Activated T-helper 1 cell treated with anti-CD3 and anti-CD28 coated beads, Interleukin-2, amount 50 U/mL, for 16 hours (primary cell): Measurements from ENCODE around the gene MYRF.

Source experiments
- DNase-seq, 2 donors: peaks; one replicate each; pipeline ENCODE4 v3.0.0-alpha.2; 2020; ENCODE audit warnings: low read depth in 1 of 2, low spot score in 1 of 2

The MYRF gene

DNA sequence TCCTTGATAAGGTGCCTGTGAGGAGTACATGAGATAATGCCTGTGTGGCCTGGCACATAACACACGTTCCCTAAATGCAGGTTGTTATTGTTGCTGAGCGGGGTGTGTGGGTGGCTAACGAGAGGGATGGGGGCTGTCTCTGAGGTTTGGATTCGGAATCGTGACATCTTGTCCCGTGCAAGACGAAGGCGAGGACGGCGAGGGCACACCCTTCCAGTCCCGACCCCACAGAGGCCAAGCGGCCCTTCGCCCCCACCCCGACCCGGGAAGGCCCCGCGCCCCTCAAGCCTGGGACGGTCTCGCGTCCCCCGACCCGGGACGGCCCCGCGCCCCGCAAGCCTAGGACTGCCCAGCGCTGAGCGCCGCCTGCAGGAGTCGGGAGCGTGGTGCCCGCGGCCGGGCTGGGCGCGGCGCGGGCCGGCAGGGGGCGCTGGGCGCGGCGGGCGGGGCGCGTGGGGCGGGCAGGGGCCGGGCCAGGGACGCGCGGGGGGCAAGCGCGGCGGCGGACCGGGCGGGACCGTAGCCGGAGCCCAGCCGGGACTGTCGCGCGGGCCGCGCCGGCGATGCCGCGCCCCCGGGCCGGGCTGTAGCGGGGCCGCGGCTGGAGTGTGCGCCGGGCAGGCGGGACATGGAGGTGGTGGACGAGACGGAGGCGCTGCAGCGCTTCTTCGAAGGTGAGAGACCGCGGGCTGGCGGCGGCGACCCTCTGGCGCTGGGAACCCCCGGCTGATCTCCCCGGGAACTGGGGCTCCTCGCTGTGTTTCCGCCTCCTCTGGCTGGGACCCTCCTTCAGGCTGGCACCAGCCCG, at the start of gene MYRF:
Gene MYRF, plus strand, starts transcription at position 520 of the 808 bp plus-strand sequence. Its CDS starts 109 bp downstream, at position 629.
- peak; percentile 29 to 50 for DNase-seq

DNA sequence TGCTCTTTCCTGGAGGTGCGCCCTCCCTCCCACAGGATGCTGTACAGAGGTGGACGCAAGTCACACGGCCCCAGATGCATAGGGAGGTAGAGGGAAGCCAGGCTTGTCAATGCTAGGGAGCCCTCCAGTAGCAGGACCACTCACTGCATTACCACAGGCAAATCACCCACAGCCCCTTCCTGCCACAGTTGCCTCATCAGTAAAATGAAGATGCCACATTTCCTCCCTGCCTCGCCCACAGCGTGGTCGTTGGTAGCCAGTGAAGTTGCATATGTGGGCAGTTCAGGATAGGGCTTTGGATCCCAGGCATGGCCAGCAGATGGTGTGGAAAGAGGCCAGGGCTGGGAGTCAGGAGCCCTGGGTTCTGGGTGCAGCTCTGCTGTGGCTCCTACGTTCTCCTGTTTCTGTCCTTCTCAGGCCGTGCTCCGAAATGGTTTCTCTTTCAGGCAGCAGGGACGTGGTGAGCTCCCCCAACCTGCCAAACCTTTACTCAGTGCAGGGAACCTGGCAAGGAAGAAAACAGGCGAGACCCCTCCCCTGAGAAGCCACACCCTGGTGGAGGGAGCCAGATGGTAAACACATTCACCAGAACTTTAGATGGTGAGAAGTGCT, 49.6 kb upstream of the MYRF start:
- no peak for DNase-seq

DNA sequence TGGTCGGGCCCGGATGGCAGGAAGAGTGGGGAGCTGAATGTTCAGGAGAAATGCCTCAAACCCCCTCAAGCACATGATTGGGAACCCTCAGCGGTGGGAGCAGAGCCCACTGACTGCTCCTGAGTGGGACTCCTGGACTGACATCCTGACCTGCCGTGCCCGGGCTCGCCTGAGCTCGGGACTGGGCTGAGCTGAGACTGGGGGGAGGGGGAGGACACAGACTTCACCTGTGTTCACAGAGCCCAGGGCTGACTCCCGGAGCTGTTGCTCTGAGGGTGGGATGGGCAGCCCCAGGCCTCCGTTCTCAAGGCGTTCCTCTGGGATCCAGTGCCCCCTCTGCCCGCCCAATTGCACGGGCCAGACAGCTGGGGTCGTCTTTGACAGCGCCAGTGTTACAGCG, 47.6 kb upstream of the MYRF start:
- no peak for DNase-seq

DNA sequence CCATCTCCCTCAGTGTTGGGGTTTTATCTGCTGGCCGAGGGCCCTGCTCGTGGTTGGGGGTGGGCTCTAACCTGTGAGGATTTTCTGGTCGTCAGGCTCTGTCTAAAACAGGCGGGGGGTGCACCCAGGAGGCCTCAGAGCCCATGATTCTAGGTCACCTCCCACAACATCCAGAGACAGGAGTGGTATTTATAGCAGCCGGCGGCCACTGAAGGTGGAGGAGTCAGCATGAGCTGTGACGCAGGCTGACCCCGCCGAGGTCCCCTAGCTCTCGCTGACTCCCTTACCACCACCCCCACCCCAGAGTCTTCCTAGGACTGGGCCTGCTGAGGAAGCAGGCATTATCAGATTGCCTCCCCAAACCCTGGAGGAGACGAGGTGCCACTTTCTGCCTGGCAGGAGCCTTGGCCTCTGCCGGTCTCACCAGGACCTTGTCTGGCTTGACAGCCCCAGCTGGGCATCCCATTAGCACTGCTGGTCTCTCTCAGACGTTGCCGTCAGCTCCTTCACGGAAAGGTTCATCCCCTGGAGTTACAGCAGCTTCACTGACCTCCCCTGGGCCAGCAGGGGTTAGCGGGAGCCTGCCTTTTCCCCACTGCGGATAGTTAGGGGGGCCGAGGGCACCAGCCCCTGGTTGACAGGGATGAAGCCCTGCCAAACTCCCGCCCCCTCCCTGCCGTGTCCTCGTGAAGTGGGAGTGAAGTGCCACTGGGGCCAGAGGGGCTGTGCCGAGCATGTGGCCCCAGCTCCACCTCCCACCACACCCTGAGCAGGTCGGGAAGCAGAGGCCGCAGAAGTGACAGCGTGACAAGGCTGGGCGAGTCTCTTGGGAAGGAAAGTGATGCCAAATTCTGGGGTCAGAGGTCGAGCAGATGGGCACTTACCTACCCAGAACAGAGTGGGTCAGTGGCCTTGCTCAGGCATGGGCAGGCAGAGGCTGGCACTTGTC, 45.7 kb upstream of the MYRF start:
- DNase-seq: no peak

DNA sequence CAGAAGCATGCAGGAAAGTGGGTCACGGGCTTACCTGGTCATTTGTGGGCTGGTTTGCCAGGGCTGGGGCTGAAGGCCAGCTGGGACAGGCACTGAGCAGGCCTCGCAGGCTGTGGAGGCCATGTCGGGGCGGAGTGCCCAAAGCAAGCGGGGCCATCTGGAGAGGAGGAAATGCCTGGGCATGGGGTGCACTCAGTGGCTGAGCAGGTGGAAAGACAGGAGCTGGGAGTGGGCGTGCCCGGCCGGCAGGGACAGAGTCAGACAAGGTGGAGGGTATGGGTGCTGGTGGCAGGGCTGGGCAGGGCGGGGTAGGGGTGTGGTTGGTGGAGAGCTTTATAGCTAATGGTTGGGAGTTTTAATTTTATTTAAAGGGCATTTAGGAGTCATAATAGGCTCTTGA, 44.9 kb upstream of the MYRF start:
- no peak for DNase-seq

DNA sequence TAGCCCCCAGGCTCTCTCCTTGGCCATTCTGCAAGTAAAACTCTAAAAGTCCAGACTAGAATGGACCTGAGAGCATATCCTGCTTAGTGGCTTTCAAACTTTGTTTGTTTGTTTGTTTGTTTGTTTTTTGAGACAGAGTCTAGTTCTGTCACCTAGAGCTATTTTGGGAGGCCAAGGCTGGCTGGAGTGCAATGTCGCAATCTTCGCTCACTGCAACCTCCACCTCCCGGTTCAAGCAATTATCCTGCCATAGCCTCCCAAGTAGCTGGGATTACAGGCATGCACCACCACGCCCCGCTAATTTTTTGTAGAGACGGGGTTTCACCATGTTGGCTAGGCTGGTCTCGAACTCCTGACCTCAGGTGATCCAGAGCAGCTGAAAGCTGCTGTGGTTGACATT, 43.3 kb upstream of the MYRF start:
- no peak for DNase-seq

DNA sequence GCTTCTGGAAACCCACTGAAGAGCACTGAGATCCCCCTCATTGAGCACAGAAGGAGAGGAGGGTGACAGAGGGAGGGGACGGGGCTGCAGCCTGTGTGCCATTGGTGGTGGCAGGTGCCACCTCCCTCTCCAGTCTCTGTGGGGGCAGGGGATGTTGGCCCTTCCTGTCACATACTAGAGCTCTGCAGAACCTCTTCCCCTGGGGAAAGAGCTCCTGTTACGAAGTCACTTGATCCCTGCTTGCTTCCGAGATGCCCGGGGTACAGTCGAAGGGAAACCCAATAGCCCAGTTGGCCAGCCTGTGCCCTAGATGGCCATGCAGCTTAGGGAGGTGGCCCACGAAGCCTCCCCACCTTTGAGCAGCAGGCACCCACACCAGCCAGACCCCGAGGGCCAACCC, 42.9 kb upstream of the MYRF start:
- DNase-seq: no peak

DNA sequence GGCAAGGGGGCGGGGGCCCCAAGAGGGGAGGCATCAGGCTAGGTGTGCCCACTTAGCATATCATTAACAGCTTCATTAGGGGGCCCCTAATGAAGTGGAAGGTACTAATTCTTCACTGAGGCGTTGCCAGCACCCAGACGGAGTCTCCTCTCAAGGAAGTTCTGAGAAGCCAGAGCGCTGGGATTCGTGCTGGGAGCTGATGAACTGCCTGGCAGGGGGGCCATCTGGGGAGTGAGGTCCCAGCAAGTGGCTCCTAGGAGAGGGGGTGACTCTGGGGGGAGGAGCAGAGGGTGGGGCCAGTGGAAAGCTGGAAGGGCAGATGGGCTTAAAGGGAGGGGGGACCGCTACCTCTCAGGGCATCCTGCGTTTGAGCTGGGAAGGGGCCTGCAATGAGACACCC, 42.4 kb upstream of the MYRF start:
- DNase-seq: no peak

DNA sequence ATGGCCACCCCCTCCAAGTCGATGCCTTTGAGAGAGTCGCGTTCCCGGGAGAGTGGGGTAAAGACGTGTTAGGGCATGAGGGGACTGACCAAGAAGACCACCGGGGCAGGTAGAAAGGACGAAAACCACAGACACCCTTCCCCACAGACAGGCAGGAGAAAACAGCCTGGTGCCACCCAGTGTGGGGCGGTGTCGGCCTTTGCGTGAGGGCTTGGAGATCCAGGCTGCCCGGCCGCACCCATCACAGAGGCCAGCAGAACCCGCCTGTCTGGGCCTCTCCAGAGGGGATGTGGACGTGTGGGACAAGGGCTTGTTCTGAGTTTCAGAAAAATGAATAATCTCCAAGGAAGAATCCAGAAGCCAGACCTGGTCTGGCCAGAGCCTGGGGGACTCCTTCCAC, 41.4 kb upstream of the MYRF start:
- no peak for DNase-seq

DNA sequence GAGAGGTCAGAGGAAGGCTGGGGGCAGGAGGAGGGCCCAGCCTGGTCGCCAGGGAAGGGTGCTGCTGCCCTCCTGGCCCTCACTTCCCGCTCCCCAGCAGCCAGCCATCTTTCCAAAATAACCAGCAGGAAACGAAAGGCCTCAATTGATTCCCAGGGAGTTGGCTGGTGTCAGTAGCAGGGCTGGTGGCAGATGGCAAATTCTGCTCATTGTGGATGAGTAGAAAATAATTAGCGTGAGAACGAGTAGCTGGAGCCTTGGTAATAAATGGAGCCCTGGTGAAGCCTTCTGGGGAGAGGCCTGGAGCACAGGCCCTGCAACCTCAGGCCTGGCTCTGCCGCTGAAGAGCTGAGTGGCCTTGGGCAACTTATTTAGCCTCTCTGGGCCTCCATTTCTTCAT, 40.9 kb upstream of the MYRF start:
- DNase-seq: no peak

DNA sequence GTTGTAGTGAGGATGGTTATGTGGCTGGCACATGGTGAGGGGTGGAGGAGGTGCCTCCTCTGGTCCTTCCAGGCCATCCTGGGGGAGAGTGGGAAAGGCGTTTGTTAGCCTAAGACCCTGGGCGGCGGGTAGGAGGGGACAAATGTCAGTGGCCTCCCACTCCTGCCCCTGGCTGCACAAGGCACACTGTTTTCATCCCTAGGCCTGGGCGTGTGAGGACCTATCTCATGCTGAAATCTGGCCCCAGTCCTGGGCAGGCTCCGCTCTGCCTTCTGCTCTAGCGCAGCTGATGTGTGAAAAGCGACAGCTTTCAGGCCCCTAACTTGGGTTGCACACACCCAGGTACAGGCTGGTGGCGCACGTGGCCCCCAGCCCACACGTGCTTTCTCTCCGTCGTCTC, 40.1 kb upstream of the MYRF start:
- no peak for DNase-seq

DNA sequence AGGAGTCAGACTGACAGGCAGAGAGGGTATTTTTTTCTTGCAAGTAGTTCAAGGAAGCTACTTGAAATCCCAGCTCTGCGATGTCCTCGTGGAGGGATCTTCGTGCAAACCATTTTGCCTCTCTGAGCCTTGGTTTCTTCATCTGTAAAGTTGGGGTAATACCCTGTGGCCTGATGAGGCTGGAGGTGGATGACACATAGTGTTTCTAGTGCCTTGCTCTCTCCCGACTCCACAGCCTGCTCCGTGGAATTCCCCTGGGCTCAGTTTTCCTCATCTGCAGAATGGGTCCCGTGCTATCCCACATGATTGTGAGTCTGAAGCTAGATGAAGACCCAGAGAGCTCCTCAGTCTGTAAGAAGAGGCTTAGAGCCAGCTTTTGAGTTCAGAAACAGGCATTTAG, 39.6 kb upstream of the MYRF start:
- DNase-seq: no peak

DNA sequence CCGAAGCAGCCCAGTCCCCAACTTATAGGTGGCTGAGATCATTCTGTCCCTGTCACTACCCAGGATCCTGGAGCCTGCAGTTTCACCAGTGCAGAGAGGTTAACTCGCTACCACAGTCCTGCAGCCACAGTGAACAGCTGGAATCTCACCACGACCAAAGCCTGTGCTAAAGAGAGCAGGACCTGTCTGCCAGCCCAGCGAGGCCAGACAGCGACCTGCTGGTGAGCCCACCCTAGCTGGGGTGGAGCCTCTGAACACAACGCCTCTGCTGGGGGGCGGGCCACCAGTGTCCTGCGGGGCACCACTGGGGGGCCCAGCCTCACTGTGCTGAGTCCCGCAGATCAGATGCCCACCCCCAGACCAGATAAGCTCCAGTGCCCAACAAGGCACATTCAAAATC, 39.0 kb upstream of the MYRF start:
- DNase-seq: no peak

DNA sequence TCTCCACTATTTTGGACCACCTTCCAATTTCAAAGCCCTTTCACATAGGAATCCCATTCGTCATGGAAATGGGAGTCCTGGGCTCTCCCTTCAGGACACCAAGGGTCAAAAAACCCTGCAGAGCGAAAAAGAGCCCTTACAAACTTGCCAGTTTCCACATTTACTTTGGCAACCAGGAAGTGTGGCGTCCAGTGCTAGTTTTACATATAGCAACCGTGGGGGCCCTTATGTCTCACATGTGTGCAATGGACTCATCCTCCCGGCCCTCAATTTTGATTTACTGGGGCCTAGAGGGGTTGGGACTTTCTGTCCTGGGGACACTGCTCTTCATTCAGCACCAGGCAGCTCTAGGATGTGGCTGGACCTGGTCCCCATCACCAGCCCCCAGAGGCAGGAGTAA, 38.5 kb upstream of the MYRF start:
- no peak for DNase-seq

DNA sequence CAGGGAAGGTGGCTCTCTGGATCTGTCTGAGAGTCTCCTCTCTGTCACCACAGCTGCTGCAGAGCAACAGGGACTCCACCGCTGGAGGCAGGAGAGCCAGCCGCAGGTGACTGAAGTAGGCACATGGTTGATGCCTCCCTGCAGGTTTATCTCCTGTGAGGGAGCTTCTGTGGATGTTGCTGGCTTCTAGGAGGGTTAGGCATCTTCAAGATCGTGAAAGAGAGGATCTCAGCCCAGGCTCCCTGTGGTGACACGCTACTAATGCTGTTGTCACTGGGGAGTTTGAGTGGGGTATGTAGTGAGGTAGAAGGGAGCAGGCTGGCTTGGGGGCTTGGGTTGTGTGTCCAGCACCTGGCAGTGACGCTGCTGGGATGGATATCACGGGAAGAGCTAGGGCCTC, 38.1 kb upstream of the MYRF start:
- DNase-seq: no peak

DNA sequence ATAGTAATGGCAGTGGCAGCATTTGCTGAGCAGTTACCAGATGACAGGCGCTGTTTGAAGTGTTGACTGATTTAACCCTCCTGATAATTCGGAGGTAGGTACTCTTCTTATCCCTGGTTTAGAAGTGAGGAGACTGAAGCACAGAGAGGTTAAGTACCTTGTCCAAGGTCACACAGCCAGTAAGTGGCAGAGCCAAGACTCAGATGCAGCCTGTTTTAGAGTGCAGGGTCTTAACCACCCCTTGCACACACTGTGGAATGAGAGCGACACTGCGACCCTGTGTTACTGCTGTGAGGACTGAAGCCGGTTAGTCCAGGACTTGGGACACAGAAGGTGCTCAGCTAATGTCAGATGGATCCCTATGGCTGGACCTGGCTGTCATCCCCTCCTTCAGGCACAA, 37.5 kb upstream of the MYRF start:
- DNase-seq: no peak

DNA sequence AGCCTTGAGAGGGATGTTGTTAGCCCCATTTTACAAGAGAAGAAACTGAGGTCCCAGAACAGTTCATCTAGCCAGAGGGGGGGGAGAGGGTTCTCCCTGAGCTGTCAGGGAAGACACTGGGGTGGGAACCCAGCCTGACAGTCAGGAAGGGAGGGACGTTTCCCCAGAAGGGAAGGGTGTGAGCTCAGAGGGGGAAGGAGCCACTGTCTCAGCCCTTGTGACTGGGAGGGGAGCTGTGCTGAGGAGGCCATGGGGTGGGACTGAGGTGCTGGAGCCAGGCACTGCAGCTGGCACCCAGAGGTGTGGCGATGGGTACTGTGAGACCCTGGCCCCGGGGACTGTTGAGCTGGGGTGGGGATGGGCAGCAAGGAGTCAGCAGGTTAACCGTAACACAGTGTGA, 36.6 kb upstream of the MYRF start:
- DNase-seq: no peak

DNA sequence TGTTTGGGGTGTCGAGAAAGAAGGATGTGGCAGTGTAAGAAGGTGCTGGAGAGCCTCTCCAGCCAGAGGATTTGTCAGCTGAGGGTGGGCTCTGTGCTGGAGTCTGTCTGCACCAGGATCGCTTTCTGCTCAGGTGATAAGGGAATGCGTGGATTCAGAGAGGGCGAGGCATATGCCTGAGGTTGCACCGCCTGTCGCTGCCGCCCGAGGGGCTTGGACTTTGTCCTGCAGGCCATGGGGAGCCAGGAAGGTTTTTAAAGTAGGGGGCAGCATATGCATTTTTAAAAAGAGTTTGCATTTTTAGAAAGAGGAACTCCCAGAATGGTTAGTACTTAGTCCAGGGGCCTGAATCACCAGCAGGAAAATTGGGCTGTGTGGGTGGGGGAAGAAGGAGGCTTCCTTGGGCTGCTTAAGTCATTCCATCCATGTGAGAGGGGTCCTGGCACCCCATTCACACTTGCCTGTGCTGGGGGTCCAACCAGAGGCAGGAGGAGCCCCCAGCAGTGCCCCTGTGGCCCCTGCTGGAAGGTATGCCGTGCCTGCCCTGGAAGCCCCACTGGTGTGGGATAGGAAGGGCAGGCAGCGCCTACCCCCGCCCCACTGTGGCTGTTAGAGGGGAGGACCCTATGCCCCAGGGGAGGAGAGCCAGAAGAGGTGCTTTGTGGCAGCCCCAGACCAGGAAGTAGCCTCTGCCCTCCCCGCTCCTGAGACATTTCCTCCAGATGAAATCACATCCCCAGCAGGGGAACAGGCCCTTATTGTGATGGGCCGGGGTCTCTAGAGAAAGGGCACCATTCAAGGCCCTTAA, 35.8 kb upstream of the MYRF start:
- DNase-seq: no peak

DNA sequence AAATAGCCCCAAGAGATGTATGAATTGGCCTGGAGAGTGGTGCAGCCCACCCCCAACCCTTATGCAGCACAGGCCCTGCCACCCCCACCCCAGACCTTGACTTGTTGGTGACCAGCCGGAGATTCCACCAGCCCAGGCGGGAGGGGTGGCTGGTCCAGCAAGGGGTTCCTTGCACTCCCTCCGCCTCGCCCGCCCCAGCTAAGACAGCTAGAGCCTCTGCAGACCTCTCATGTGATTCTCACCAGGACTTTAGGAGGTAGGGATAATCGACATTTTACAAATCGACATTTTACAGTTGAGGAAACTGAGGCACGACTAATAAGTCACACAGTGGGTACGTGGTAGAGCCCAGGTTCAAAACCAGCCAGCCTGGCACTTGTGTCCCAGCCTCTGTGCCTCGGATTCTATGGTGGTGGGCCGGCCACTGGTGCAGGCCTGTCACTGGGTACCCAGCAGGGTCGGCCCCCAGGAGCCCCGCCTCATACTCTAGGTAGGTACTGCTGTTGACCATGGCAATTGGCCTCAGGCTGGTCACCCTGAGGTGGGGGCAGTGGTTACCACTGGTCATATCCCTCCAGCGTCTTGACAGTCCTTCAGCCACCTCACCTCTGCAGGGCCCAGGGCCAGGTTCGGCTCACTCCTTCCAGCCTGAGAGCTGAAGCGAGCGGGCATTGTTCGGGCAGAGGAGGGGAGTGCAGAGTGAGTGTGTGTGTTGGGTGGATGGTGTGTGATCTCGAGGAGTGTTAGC, 35.0 kb upstream of the MYRF start:
- no peak for DNase-seq

DNA sequence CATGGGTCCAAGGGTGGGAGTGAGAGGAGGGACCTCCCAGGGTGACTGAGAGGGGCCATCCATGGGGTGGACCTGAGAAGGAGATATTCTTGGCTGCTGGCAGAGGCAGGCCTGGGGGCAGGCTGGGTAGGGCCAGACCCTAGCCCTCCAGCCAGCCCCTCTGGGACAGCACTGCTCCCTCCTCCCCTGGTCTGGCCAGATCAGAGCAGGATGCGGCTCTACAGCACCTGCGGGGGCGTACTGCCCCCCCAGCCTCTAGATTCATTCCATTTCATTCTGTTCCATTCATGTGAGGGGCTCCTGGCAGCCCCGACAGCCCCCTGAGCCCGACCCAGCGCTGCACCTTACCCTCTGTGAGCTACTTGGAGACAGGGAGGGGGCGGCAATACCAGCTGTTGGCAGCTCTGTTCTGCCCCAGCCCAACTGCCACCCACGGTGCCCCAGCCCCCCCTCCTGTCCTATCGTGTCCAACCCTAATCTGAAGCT, 34.3 kb upstream of the MYRF start:
- DNase-seq: no peak
